Measurements from ENCODE around the gene PRRT1B. TPM values are rescaled to one million over a fixed set of nuclear protein-coding genes. Genes with fewer than 3 reads are reported as not detected.

PRRT1B gene
- total RNA-seq, 4 donors from 2014 or later, result 0.94 to 3.9 TPM; not detected in 2

GRCh38 chr9:131601683-131602181 lies 56.4 kb downstream of the PRRT1B start:
- DNase-seq, result no peak
- Histone ChIP-seq H3K27ac (no peak overlapping the region), H3K27me3 (no peaks in the 10 kb centered on the region), H3K36me3 (peaks cover 0 to 79% (median 0%) of the 10 kb centered on the region in 3 donors), H3K9me3 (no peaks in the 10 kb centered on the region), H3K4me3 (no peak overlapping the region), H3K4me1 (no peaks in the 10 kb centered on the region)
- no peak for TF ChIP-seq POLR2A (IDR thresholded peaks at IDR 0.05)
- TF ChIP-seq CTCF (IDR thresholded peaks at IDR 0.05), result no peak

GRCh38 chr9:131603199-131603598 lies 57.9 kb downstream of the PRRT1B start:
- Histone ChIP-seq H3K4me3 (no peak overlapping the region), H3K36me3 (peaks cover 0 to 65% (median 0%) of the 10 kb centered on the region in 3 donors), H3K27ac (no peak overlapping the region), H3K9me3 (no peaks in the 10 kb centered on the region), H3K4me1 (no peaks in the 10 kb centered on the region), H3K27me3 (no peaks in the 10 kb centered on the region)
- TF ChIP-seq CTCF (IDR thresholded peaks at IDR 0.05) (no peak), POLR2A (IDR thresholded peaks at IDR 0.05) (no peak)
- DNase-seq, result no peak

- H3K9me3 ChIP-seq, result no peaks in the 10 kb centered on the region
- H3K27me3 ChIP-seq, result no peaks in the 10 kb centered on the region
- peaks cover 0 to 2% (median 0%) of the 10 kb centered on the region in 4 donors for H3K4me1 ChIP-seq
- TF ChIP-seq CTCF (IDR thresholded peaks at IDR 0.05), result no peak
- no peak for TF ChIP-seq POLR2A (IDR thresholded peaks at IDR 0.05)
- H3K27ac ChIP-seq, result no peak overlapping the region
- H3K4me3 ChIP-seq, result no peak overlapping the region
- no peak for DNase-seq
- peaks cover 0 to 61% (median 0%) of the 10 kb centered on the region in 3 donors for H3K36me3 ChIP-seq
Measured at GRCh38 chr9:131603711-131604439, 58.6 kb downstream of the PRRT1B start.

- Histone ChIP-seq H3K9me3 (no peaks in the 10 kb centered on the region), H3K36me3 (peaks cover 0 to 56% (median 0%) of the 10 kb centered on the region in 3 donors), H3K4me3 (no peak overlapping the region), H3K4me1 (peaks cover 0 to 15% (median 0%) of the 10 kb centered on the region in 4 donors), H3K27ac (no peak overlapping the region), H3K27me3 (no peaks in the 10 kb centered on the region)
- no peak for DNase-seq
- no peak for TF ChIP-seq POLR2A (IDR thresholded peaks at IDR 0.05)
- no peak for TF ChIP-seq CTCF (IDR thresholded peaks at IDR 0.05)
Measured at GRCh38 chr9:131605770-131606590, 60.7 kb downstream of the PRRT1B start.

GRCh38 chr9:131606896-131607567 lies 61.7 kb downstream of the PRRT1B start:
- no peaks in the 10 kb centered on the region for H3K9me3 ChIP-seq
- peak overlapping the region in 1 of 4 donors; percentile 78 for H3K27ac ChIP-seq

More at GRCh38 chr9:131606896-131607567, 61.7 kb downstream of the PRRT1B start:
- TF ChIP-seq POLR2A (IDR thresholded peaks at IDR 0.05), result no peak
- TF ChIP-seq CTCF (IDR thresholded peaks at IDR 0.05), result no peak
- Histone ChIP-seq H3K4me1 (peaks cover 0 to 15% (median 0%) of the 10 kb centered on the region in 4 donors), H3K36me3 (peaks cover 0 to 54% (median 0%) of the 10 kb centered on the region in 3 donors), H3K4me3 (no peak overlapping the region), H3K27me3 (no peaks in the 10 kb centered on the region)
- no peak for DNase-seq
